ENCODE data around the gene RTL1.
A peak's percentile ranks its signal among the peaks of the same experiment; 100 is the strongest.

RTL1 gene

GRCh38 chr14:100903672-100904185 lies at the start of gene RTL1:
Gene RTL1 (minus strand): TSS chr14:100903722. CDS start chr14:100884788, 18,934 bp downstream.
- no peak for DNase-seq

DNA sequence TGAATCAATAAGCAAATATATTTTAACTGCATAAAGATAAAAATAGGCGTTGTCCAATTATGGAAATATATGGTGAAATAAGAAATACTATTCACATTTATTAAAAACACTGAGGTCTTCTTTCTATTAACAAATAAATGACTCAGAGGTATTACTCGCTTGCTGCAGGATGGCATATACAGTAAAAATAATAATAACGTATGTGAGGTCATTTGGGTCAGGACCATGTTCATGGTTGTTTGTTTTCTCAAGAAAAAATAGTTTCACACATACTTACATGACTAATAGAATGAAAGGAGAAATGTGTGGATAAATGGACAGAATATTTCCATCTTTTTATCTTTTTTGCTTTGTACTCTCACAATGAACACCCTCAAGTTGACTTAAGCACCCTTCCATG lies 46.5 kb upstream of the RTL1 start:
- DNase-seq: no peak

DNA sequence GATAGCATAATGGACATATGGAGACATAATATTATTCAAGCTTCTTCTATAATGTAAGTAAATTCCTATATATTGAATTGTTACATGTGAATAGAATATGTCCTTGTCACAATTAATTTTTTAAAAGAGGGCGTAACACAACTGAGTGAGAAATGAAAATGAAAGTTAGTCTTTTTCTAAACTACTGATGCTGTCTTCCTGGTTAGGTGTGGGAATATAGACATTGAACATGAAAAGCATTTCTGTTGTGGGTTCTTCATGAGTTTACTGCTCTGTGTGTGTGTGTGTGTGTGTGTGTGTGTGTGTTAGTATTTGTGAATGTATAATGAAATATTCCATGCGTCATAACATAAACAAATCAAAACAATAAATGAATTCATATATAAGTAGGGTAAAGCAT lies 40.5 kb upstream of the RTL1 start:
- DNase-seq: no peak

DNA sequence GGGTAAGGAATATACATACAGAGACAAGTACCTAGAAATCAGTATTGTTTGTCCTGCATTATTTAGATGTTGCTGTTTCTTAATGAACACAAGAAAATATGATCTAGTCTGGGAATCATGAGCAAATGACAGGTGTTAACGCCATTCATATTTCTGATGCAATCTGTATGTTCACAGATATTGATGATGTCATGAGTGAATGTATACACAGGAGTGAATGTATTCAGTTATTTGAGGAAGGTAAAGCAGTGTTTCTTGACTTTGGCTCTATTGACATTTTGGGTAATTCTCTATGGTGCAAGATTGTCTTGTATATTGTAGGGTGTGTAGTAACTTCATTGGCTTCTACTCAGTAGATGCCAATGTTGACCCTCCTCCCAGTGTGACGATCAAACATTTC lies 26.7 kb upstream of the RTL1 start:
- DNase-seq: no peak

DNA sequence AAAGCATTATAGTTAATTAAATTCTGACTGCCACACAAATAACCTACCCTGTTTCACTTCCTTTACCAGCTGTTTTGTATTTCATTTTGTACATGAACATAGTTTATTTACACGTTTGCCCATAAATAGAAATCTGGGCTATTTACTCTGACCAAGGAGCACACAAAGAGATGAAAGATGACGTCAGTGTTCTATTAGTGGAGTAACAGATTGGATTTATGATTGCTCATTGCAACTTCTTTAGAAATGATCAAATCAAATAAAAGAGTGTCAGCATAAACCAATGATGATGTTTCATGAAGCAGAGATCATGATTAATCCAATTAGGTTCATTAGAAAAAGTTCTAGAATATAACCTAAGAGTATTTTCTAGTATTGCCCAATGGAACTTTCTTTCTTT lies 12.0 kb upstream of the RTL1 start:
- DNase-seq: no peak

DNA sequence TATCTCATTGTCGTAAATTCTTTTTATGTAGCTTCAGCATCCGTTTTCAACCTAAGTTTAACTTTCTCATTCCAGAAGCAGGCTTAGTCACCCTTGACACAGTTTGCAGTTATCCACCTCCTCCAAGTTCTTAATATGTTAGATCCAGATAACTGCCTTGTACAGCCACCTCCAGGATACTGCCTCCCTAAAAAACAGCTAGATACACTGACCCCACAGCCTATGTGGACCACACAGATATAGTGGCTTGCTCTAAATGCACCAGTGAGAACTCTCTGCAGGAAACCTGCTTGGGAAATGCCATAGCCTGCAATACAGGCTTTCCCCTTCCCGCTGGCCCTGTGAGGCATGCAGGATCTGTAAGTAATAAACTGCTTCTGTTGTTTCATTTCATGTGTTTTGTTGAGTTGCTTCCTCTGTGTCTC lies 11.1 kb upstream of the RTL1 start:
- DNase-seq: no peak

- no peak for DNase-seq
Measured at GRCh38 chr14:100911665-100912316, 8.3 kb upstream of the RTL1 start.

DNA sequence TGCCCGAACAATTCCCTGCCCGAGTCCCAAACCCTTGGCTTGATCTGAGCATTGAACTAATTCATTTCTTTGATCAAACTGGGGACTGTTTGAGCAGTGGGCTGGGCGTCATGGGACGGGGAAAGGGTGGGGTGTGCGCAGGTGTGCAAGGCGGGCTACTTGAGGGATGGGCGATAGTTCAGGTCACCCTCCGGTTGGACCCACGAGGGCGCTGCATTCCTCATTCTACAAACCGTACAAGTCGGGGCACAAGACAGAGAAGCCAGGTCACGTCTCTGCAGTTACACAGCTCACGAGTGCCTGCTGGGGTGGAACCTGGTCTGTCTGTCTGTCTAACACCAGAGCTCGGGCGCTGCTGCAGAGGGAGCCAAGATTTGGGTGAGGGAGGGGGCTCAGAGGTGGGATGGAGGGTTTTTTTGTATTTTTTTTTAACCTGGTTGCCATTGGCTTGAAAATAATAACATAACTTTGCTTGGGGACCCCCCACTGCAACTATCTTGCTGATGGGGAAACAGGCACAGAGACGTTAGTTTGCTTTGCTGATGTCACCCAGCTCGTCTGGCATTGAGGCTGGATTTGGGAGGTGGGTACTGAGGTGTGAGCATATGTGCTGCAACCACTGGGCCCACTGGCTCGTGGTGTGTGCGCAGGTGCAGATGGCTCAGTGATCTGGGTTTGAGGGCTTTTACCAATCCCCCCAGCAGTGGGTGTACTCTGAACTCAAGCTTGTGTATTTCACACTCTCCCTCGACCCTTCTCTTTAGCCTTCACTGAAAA lies 7.6 kb upstream of the RTL1 start:
- DNase-seq: no peak

GRCh38 chr14:100909439-100909838 lies 5.9 kb upstream of the RTL1 start:
- no peak for DNase-seq

- no peak for DNase-seq
Measured at GRCh38 chr14:100907240-100907639, 3.7 kb upstream of the RTL1 start.

- DNase-seq: no peak
Measured at GRCh38 chr14:100906420-100906819, 2.9 kb upstream of the RTL1 start.

DNA sequence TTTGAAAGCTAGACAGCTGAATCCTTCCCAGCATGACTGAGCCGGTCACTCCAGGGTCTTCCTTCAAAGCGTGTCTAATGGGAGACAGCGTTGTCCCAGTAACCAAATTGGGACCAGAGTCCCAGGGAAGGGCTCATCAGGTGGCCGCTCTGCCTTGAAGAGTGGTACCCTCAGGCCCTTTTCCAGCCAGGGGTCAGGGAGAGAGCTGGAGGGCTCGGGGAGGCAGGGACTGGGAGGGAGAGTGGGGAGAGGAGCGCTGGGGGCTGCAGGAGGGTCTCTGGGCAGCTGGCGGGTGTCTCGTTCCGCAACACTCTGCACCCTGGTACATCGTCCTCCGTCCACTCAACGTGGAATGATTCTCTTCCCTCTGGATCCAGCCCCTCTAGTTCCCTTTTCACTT lies 1.6 kb upstream of the RTL1 start:
- DNase-seq: no peak

GRCh38 chr14:100904307-100905087 lies 975 bp upstream of the RTL1 start:
- no peak for DNase-seq

DNA sequence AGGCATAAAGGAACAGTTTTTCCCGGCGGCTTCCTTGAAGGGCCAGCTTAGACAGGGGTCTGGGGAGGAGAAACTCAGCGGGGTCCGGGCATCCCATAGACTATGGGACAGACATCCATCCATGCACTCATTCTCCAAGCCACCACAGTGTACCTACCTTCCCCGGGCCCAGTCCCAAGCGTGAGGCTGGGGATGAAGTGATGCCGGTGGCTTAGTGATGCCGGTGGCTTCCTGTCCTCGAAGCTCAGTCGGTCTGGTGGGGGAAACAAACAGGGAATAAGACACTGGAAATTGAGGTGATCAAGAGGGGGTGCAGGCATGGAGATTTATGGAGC lies 421 bp downstream of the RTL1 start:
- DNase-seq: peak; percentile 42

- peak; percentile 43 for DNase-seq
Measured at GRCh38 chr14:100902295-100903133, 1.0 kb downstream of the RTL1 start.

DNA sequence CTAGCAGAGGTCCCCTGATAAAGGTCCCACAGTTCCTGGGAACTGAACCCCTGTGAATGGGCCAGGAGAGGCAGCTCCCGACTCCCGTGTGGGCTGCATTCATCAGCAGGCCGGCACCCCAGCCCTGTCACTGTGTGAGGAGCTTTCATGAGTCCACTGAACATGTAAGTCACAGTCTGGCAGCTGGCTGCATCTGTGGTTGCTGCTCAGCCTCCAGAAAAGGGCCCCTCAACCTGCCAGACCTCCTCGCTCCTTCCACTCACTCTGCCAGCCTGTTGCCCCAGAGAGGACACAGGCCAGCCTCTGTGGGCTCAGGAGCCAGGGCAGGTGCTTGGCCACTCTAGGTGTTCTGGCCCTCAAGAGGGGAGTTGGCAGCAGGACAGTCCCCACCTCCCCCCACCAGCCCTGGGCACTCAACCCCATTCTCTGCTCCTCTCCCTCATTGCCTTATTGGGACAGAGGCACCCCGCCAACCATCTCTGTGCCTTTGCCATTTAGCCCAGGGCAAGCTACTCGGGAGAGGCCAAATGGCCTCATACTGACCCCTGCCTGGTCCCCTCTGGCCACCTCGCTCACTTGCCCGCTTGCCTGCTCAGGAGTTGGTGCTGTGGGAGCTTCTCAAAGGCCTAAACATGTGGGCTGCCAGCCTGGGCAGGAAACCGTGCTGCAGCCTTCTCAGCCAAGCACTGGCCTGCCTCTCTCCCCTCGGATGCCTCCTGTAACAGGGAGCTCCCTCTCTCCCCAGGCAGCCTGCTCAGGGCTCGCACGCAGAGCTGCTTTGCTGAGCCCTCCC lies 1.9 kb downstream of the RTL1 start:
- DNase-seq: peak; percentile 52

GRCh38 chr14:100900837-100901390 lies 2.6 kb downstream of the RTL1 start:
- peak; percentile 72 for DNase-seq

DNA sequence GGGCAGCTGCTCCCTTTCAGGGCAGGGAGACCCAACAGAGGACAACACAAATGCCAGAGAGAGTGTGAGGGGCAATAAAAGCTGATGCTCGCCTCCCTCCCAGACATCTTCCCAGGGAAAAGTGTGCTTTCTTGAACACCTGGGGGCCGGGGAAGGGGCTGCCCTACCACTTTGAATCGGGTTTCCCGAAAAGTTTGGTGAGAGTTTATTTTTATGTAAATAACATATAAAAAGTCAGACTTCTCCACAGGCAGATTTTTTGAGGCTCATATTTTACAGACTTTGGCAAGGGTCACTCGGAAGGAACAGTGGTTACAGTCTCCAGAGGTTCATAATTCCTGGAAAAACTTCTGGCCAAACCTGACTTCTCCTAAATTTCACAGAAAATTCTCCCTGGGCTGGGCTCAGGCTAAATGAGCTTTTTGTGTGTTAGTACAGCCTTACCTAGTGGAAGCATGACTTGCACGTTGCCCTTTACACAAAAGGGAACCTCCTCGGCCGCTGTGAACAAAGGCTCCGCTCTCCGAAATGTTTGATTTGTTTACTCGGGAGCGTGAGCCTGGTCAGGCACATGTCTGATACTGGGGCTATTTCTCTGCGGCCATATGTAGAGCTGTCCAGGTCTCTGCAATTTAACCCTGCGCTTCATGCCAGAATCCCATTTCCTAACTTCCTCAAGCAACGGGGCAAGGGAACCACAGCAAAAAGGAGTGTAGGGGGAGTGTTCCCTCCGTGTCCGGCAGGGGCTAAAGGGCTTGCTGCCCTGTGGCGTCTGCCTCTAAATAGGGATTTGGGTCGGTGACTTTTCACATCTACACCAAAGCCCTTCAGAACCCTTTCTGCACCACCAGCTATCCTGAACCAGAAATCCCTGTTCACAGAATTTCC lies 3.4 kb downstream of the RTL1 start:
- DNase-seq: peak; percentile 76

GRCh38 chr14:100898935-100899883 lies 4.3 kb downstream of the RTL1 start:
- peak; percentile 54 for DNase-seq
